SH-SY5Y (cell line): ENCODE results near the gene SPSB4.

Experiments used
- GATA2 ChIP-seq: IDR thresholded peaks from 2 replicates; pipeline ENCODE4 v1.6.1; 2011; ENCODE audit warnings: mild to moderate bottlenecking, low read depth, low read length
- GATA3 ChIP-seq: IDR thresholded peaks from 2 replicates; pipeline ENCODE4 v1.6.1; 2011; ENCODE audit warnings: low read depth, mild to moderate bottlenecking, low read length, moderate library complexity

- TF ChIP-seq GATA3 (no peak), GATA2 (no peak)
Measured at GRCh38 chr3:141181819-141182218, 130.7 kb downstream of the SPSB4 start.
